Kidney epithelial cell (primary cell): ENCODE data around the gene RAB33B. TPM values are rescaled to one million over a fixed set of nuclear protein-coding genes. Genes with fewer than 3 reads are reported as not detected.
A peak's percentile ranks its signal among the peaks of the same experiment; 100 is the strongest.

Source experiments
- DNase-seq: peaks from one replicate; pipeline ENCODE4 v3.0.0-alpha.2; 2010; ENCODE audit warnings: low read depth
- H3K27me3 ChIP-seq: 2 replicates; pipeline ENCODE4 v1.6.0; 2011; ENCODE audit warnings: low read length; ENCODE audit not compliant: control insufficient read depth, insufficient read depth
- H3K36me3 ChIP-seq: 2 replicates; pipeline ENCODE4 v1.5.1; 2011; ENCODE audit warnings: low read length; ENCODE audit not compliant: control insufficient read depth, insufficient read depth
- H3K4me3 ChIP-seq: 2 replicates; pipeline ENCODE4 v1.5.1; 2011; ENCODE audit warnings: low read depth, mild to moderate bottlenecking, control low read depth, low read length
- CTCF ChIP-seq: IDR thresholded peaks from 2 replicates; pipeline ENCODE4 v1.5.1; 2011; ENCODE audit warnings: mild to moderate bottlenecking, moderate library complexity, low read length, control low read depth, inconsistent platforms; ENCODE audit not compliant: insufficient read depth, poor library complexity, severe bottlenecking
- total RNA-seq: library from RNA; depleted of rRNA; stranded (reverse); fragments of >200 nt; gene quantifications from 2 replicates; pipeline ENCODE4 v1.2.3, GENCODE V29; 2015

Gene RAB33B
- total RNA-seq, 1 donor from 2014 or later: 9.6 TPM

DNA sequence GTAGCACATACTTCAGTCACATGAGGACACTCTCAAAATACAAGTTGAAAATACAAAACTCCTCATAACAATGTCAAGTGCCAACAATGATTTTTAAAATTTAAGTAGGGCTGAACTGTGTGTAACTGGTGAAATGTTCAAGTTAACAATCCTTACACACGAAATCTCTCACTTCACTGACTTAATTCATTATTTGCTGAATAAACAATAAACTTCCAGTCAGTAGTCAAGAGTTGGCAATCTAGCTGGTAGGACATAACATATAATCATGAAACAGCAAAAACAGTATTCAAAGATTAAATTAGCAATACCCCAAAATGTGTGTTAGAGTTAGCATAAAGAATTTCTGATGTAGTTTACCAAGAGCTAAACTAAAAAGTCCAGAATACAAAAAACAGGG is 1.9 kb upstream of the RAB33B start:
- TF ChIP-seq CTCF: no peak
- H3K36me3 ChIP-seq: no peaks in the 10 kb centered on the region
- H3K27me3 ChIP-seq: no peaks in the 10 kb centered on the region
- H3K4me3 ChIP-seq: no peak overlapping the region
- no peak for DNase-seq

DNA sequence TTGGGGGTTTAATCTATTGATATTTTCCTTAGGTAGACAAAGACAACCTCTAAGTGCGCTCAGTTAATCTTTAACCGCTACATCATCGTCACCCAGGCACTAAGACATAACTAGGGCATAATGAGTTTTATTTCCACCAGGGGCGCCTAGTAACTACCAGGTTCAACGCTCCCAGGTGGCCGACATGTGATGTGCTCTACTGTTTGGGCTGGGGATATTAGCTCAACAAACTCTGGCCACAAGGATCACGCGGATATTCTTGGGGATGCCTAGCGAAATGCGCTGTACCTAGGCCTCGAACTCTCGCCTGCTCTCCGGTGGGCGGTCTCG is 915 bp upstream of the RAB33B start:
- Histone ChIP-seq H3K4me3 (peak overlapping the region; percentile 67), H3K27me3 (no peaks in the 10 kb centered on the region), H3K36me3 (no peaks in the 10 kb centered on the region)
- DNase-seq: peak; percentile 72
- TF ChIP-seq CTCF: peak; percentile 53

DNA sequence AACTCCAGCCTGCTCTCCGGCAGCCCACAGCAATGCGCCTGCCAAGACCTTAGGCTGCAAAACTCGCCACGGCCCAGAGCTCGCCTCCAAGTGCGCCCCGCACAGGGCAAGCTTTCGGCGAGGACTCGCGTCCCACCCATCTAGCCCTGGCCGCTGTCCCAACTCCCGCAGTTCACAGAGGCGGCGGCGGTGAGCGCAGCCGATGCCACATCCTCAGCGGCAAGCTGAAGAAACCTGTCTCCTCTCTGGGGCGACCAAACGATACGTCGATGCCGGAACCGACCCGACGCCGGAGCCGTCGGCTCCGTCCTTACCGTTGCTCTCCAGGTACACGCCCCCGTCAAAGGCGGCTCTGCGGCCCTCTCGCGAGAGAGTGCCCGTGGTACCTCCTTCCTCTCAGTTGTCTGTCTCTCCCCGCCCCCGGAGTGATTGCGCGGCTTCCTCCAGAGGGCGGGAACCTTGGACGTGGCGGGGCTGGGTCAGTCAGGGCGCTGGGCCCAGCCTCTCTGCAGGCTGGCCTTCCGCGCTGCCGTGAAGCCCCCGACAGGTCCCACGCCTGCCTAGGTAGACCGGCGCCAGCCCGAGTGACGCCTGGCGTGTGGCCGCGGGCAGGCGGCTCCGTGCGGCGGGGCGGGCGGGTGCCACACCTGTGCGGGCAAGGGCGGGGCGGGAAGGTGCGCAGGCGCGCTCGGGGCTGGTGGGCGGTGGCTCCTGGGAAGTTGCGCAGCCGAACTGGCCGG is 380 bp upstream of the RAB33B start:
- TF ChIP-seq CTCF: no peak
- Histone ChIP-seq H3K36me3 (no peaks in the 10 kb centered on the region), H3K27me3 (no peaks in the 10 kb centered on the region), H3K4me3 (peak overlapping the region; percentile 67)
- peak; percentile 87 for DNase-seq

DNA sequence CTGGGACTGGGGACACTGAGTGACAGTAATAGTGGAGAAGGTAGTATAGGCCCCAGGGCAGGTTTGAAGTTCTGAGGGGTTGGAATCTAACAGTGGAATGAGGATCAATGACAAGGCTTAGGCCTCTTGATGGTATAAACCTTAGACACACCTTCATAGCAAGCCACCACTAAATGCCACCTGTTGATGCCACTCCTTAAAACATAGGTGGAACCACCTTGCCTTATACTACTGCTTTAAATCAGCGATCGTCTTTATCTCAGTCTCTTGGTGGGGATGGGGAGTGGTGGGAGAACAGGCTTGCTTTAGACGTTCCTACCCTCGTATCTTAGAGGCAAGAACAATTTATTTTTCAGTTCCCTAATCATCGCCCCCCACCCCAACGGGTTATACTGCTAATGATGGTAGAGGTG is 1.2 kb downstream of the RAB33B start:
- no peak for TF ChIP-seq CTCF
- no peaks in the 10 kb centered on the region for H3K36me3 ChIP-seq
- DNase-seq: no peak
- peak overlapping the region; percentile 67 for H3K4me3 ChIP-seq
- no peaks in the 10 kb centered on the region for H3K27me3 ChIP-seq

DNA sequence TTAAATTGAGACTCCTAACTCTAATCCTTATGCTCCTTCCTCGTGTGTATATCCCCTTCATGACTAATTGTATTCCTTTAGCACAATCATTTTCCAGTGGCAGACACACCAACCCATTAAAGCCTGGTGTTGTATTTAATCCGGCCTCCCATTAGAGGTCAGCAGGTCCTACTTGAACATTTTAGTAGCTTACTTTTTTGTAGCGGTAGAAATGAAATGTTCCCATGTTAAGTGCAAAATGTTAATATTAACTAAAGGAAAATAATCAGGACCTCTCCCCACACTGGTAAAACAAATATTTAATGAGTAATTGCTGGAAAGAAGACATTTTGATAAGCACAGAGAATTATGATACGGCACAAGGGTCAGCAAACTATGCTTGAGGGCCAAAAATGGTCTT is 3.4 kb downstream of the RAB33B start:
- no peak overlapping the region for H3K4me3 ChIP-seq

More for the DNA sequence above, 3.4 kb downstream of the RAB33B start:
- no peak for DNase-seq
- no peak for TF ChIP-seq CTCF
- no peaks in the 10 kb centered on the region for H3K27me3 ChIP-seq
- no peaks in the 10 kb centered on the region for H3K36me3 ChIP-seq
